Mesenchymal stem cell (in vitro differentiated cells and primary cell): ENCODE data around the gene NDUFB2.
"Not testable (repeated sequence)": the region's sequence is repeated elsewhere in the genome, so short reads cannot be mapped to it uniquely, and the experiment has no call there.

Experiments
- DNase-seq: peaks from one replicate; pipeline ENCODE4 v3.0.0-alpha.2; 2013
- H2AFZ ChIP-seq: one replicate; pipeline ENCODE4 v1.6.1; 2013; ENCODE audit warnings: low read depth, mild to moderate bottlenecking, control low read depth, inconsistent platforms, low read length, moderate library complexity
- H2AK5ac ChIP-seq: 2 replicates; pipeline ENCODE4 v1.6.1; 2013; ENCODE audit warnings: low read length, moderate library complexity, mild to moderate bottlenecking, inconsistent platforms; ENCODE audit not compliant: severe bottlenecking
- H2BK120ac ChIP-seq: one replicate; pipeline ENCODE4 v1.6.1; 2013; ENCODE audit warnings: low read depth, mild to moderate bottlenecking, inconsistent platforms, low read length, moderate library complexity
- H2BK12ac ChIP-seq, 2 experiments: one replicate each; pipeline ENCODE4 v1.6.1; 2013; ENCODE audit warnings: inconsistent platforms in 2 of 2, low read length in 2 of 2, mild to moderate bottlenecking in 2 of 2, moderate library complexity in 2 of 2, control low read depth in 1 of 2
- H2BK15ac ChIP-seq: one replicate; pipeline ENCODE4 v1.6.1; 2013; ENCODE audit warnings: mild to moderate bottlenecking, low read depth, inconsistent platforms; ENCODE audit not compliant: poor library complexity, severe bottlenecking
- H2BK5ac ChIP-seq: 2 replicates; pipeline ENCODE4 v1.6.1; 2013; ENCODE audit warnings: low read depth, mild to moderate bottlenecking, low read length, control low read depth, inconsistent platforms; ENCODE audit not compliant: poor library complexity, severe bottlenecking
- H3K14ac ChIP-seq, 2 experiments: one replicate each; pipeline ENCODE4 v1.6.1; 2013; ENCODE audit warnings: inconsistent platforms in 2 of 2, low read length in 2 of 2, control low read depth in 1 of 2, mild to moderate bottlenecking in 1 of 2, moderate library complexity in 1 of 2
- H3K18ac ChIP-seq, 2 experiments: one replicate each; pipeline ENCODE4 v1.6.1; 2013; ENCODE audit warnings: inconsistent platforms in 2 of 2, low read length in 2 of 2, control low read depth in 1 of 2, low read depth in 1 of 2, mild to moderate bottlenecking in 1 of 2
- H3K23ac ChIP-seq, 2 experiments: one replicate each; pipeline ENCODE4 v1.6.1; 2013; ENCODE audit warnings: inconsistent platforms in 2 of 2, low read length in 2 of 2, mild to moderate bottlenecking in 2 of 2, moderate library complexity in 2 of 2, control low read depth in 1 of 2
- H3K27ac ChIP-seq: 2 replicates; pipeline ENCODE4 v1.5.1; 2013; ENCODE audit warnings: mild to moderate bottlenecking, moderate library complexity, low read length, control low read depth, inconsistent platforms; ENCODE audit not compliant: poor library complexity, severe bottlenecking
- H3K27me3 ChIP-seq, 2 experiments: 2 replicates each; pipeline versions ENCODE4 v1.6.1 to v1.7.0; 2013; ENCODE audit warnings: low read length in 2 of 2, mild to moderate bottlenecking in 2 of 2, moderate library complexity in 2 of 2, control low read depth in 1 of 2, inconsistent platforms in 1 of 2; ENCODE audit not compliant: control insufficient read depth in 1 of 2, insufficient read depth in 1 of 2
- H3K36me3 ChIP-seq, 2 experiments: 2 replicates each; pipeline versions ENCODE4 v1.6.1 to v1.7.0; 2013; ENCODE audit warnings: low read length in 2 of 2, control low read depth in 1 of 2, inconsistent platforms in 1 of 2, low read depth in 1 of 2, mild to moderate bottlenecking in 1 of 2; ENCODE audit not compliant: insufficient read depth in 2 of 2, control insufficient read depth in 1 of 2
- H3K4ac ChIP-seq, 2 experiments: one replicate each; pipeline ENCODE4 v1.6.1; 2013; ENCODE audit warnings: inconsistent platforms in 2 of 2, low read length in 2 of 2, mild to moderate bottlenecking in 2 of 2, moderate library complexity in 2 of 2, control low read depth in 1 of 2, low read depth in 1 of 2
- H3K4me1 ChIP-seq: 2 replicates; pipeline ENCODE4 v1.6.1; 2013; ENCODE audit warnings: low read depth, low read length, control low read depth; ENCODE audit not compliant: control insufficient read depth, insufficient read depth
- H3K4me2 ChIP-seq: 2 replicates; pipeline ENCODE4 v1.6.1; 2013; ENCODE audit warnings: low read length, mild to moderate bottlenecking, inconsistent platforms; ENCODE audit not compliant: poor library complexity, severe bottlenecking
- H3K4me3 ChIP-seq, 2 experiments: 2 replicates each; pipeline versions ENCODE4 v1.5.1 to v1.7.0; 2013; ENCODE audit warnings: low read length in 2 of 2, mild to moderate bottlenecking in 2 of 2, control low read depth in 1 of 2, low read depth in 1 of 2; ENCODE audit not compliant: insufficient read depth in 1 of 2
- H3K79me1 ChIP-seq: replicated peaks from 2 replicates; pipeline ENCODE4 v1.6.1; 2013; ENCODE audit warnings: mild to moderate bottlenecking, control low read depth, low read length, inconsistent platforms; ENCODE audit not compliant: poor library complexity, severe bottlenecking
- H3K9ac ChIP-seq: 2 replicates; pipeline ENCODE4 v1.7.0; 2013; ENCODE audit warnings: mild to moderate bottlenecking, low read length, moderate library complexity
- H3K9me3 ChIP-seq: 2 replicates; pipeline ENCODE4 v1.7.0; 2013; ENCODE audit warnings: mild to moderate bottlenecking, low read length; ENCODE audit not compliant: control insufficient read depth
- H4K8ac ChIP-seq: one replicate; pipeline ENCODE4 v1.6.1; 2013; ENCODE audit warnings: inconsistent platforms, mild to moderate bottlenecking, low read length, moderate library complexity
- H4K91ac ChIP-seq: one replicate; pipeline ENCODE4 v1.6.1; 2013; ENCODE audit warnings: mild to moderate bottlenecking, low read length, inconsistent platforms
- WGBS: methylation state at CpG from one replicate; pipeline ENCODE4 v1.1.7; 2013; ENCODE audit warnings: mixed read lengths; 5-methylcytosine and 5-hydroxymethylcytosine counted together

The NDUFB2 gene

GRCh38 chr7:140661124-140661523, 35.4 kb upstream of the NDUFB2 start:
- Histone ChIP-seq H3K4me2 (no peak overlapping the region), H3K23ac (no peak overlapping the region), H3K79me1 (no peaks in the 10 kb centered on the region), H4K8ac (no peak overlapping the region), H2AK5ac (no peak overlapping the region), H3K4ac (no peak overlapping the region), H3K4me1 (peaks cover 2% of the 10 kb centered on the region), H2BK5ac (no peak overlapping the region), H3K4me3 (no peak overlapping the region), H2BK15ac (no peak overlapping the region), H3K27me3 (peaks cover 0 to 6% of the 10 kb centered on the region in 2 experiments), H3K14ac (no peak overlapping the region), H3K9me3 (no peaks in the 10 kb centered on the region), H3K36me3 (no peaks in the 10 kb centered on the region), H4K91ac (no peak overlapping the region), H3K9ac (no peak overlapping the region), H3K27ac (no peak overlapping the region), H2BK120ac (no peak overlapping the region), H2BK12ac (no peak overlapping the region), H3K18ac (no peak overlapping the region), H2AFZ (no peak overlapping the region)
- DNase-seq, result no peak
- no CpG with 5 or more reads among the region's 2 CpGs for WGBS

- H3K4me3 ChIP-seq, H2AFZ ChIP-seq, H3K4ac ChIP-seq, H3K79me1 ChIP-seq, H2BK5ac ChIP-seq, H3K4me2 ChIP-seq, H2BK120ac ChIP-seq, H2AK5ac ChIP-seq, H4K8ac ChIP-seq, H3K9ac ChIP-seq, H4K91ac ChIP-seq, H3K27me3 ChIP-seq, H2BK12ac ChIP-seq, H3K9me3 ChIP-seq, H3K14ac ChIP-seq, DNase-seq, H3K27ac ChIP-seq, H3K23ac ChIP-seq, H3K18ac ChIP-seq, H3K4me1 ChIP-seq, H3K36me3 ChIP-seq, H2BK15ac ChIP-seq: not testable (repeated sequence)
- 90% methylated on average over 1 of the region's 2 CpGs for WGBS
These were observed 33.6 kb upstream of the NDUFB2 start for GRCh38 chr7:140662938-140663337.

GRCh38 chr7:140667476-140667875, 29.0 kb upstream of the NDUFB2 start:
- H2BK120ac ChIP-seq, result no peak overlapping the region
- no peak overlapping the region for H4K91ac ChIP-seq
- H3K18ac ChIP-seq, result no peak overlapping the region
- no peak overlapping the region for H2BK5ac ChIP-seq
- no peak overlapping the region for H3K4ac ChIP-seq
- H3K27ac ChIP-seq, result no peak overlapping the region
- no peak overlapping the region for H2BK15ac ChIP-seq
- no peak overlapping the region for H2BK12ac ChIP-seq
- no peak for DNase-seq
- no peaks in the 10 kb centered on the region for H3K9me3 ChIP-seq
- H3K4me2 ChIP-seq, result no peak overlapping the region
- no peaks in the 10 kb centered on the region for H3K79me1 ChIP-seq
- no peak overlapping the region for H3K9ac ChIP-seq
- no peak overlapping the region for H2AK5ac ChIP-seq
- 90% methylated on average over 1 of the region's 1 CpG for WGBS
- H3K36me3 ChIP-seq, result no peaks in the 10 kb centered on the region
- no peak overlapping the region for H3K23ac ChIP-seq
- H2AFZ ChIP-seq, result no peak overlapping the region
- H3K14ac ChIP-seq, result no peak overlapping the region
- no peaks in the 10 kb centered on the region for H3K27me3 ChIP-seq
- H3K4me1 ChIP-seq, result no peaks in the 10 kb centered on the region
- H3K4me3 ChIP-seq, result no peak overlapping the region
- no peak overlapping the region for H4K8ac ChIP-seq

GRCh38 chr7:140668641-140669040, 27.9 kb upstream of the NDUFB2 start:
- Histone ChIP-seq H3K4me3 (no peak overlapping the region), H3K4me2 (no peak overlapping the region), H2BK5ac (no peak overlapping the region), H3K4ac (no peak overlapping the region), H4K91ac (no peak overlapping the region), H3K79me1 (peaks cover 1% of the 10 kb centered on the region), H3K27me3 (no peaks in the 10 kb centered on the region), H3K9me3 (no peaks in the 10 kb centered on the region), H2AK5ac (no peak overlapping the region), H3K18ac (no peak overlapping the region), H4K8ac (no peak overlapping the region), H3K36me3 (no peaks in the 10 kb centered on the region), H3K4me1 (peaks cover 8% of the 10 kb centered on the region), H2BK120ac (no peak overlapping the region), H3K14ac (no peak overlapping the region), H2BK15ac (no peak overlapping the region), H3K23ac (no peak overlapping the region), H3K27ac (no peak overlapping the region), H3K9ac (no peak overlapping the region), H2AFZ (no peak overlapping the region), H2BK12ac (no peak overlapping the region)
- no peak for DNase-seq
- no CpG with 5 or more reads among the region's 1 CpG for WGBS
